ENCODE measurements around the gene NAPEPLD. TPM values are rescaled to one million over a fixed set of nuclear protein-coding genes. Genes with fewer than 3 reads are reported as not detected.

Gene NAPEPLD
- total and polyA plus RNA-seq, 2 of the 8 experiments (the other 6 are each of a cell fraction or from before 2014, with no cell fraction given), result 4.2 to 9.9 TPM

GRCh38 chr7:103074519-103075336 lies 74.2 kb downstream of the NAPEPLD start, which contains the start of the genes ARMC10 and FBXL13:
Gene ARMC10, plus strand, starts transcription at chr7:103075140. Its CDS starts 133 bp downstream, at chr7:103075273.
Gene FBXL13, minus strand, starts transcription at chr7:103074796.
- H3K4me3 ChIP-seq (ENCODE audit: extremely low read depth in 1 of 4, insufficient read depth in 2 of 4, low read depth in 3 of 4, low read length in 4 of 4), result peak within 1 kb of the TSS; percentile 62 to 98 (median 94)
- H4K91ac ChIP-seq (replicated peaks; ENCODE audit: insufficient read length, low read length), result no peak within 1 kb of the TSS
- DNase-seq (ENCODE audit: low read depth in 1 of 2, low spot score in 2 of 2), result peak; percentile 47 to 95
- no peaks in the 10 kb centered on the region; the same call in 1 of the 2 replicates for H3K79me1 ChIP-seq (ENCODE audit: low read depth, low read length)
- peak within 1 kb of the TSS; percentile 49 for H3K56ac ChIP-seq (replicated peaks; ENCODE audit: insufficient read length, low read depth, low read length)
- no peak within 1 kb of the TSS for H2BK15ac ChIP-seq (ENCODE audit: low read length)
- FAIRE-seq, result no peak
- no peak within 1 kb of the TSS for H4K5ac ChIP-seq (ENCODE audit: insufficient read length, low read depth, low read length)
- H2AK5ac ChIP-seq (ENCODE audit: low read depth, low read length), result no peak within 1 kb of the TSS
- H3K4ac ChIP-seq (replicated peaks; ENCODE audit: insufficient read length, low read depth, low read length), result no peak within 1 kb of the TSS
- peak within 1 kb of the TSS; percentile 72 for H3K27ac ChIP-seq (ENCODE audit: low read depth, low read length)
- no peak within 1 kb of the TSS for H3K23ac ChIP-seq (ENCODE audit: insufficient read length)
- H4K8ac ChIP-seq (ENCODE audit: extremely low read depth, insufficient read depth, low read length), result no peak within 1 kb of the TSS
- H2AFZ ChIP-seq (ENCODE audit: low read length), result peak within 1 kb of the TSS; percentile 99
- no peak within 1 kb of the TSS for H2BK12ac ChIP-seq (ENCODE audit: low read depth, low read length)
- H3K4me1 ChIP-seq (replicated peaks in 1 of 4; ENCODE audit: control insufficient read depth in 3 of 4, insufficient read depth in 4 of 4, low read length in 3 of 4), result peaks cover 0 to 3% (median 0%) of the 10 kb centered on the region in 4 experiments; a peak in 2 of 7 replicates
- H2BK5ac ChIP-seq (ENCODE audit: low read depth, low read length), result peak within 1 kb of the TSS; percentile 71; the same call in 1 of the 2 replicates
- peaks cover 10% of the 10 kb centered on the region for H3K23me2 ChIP-seq (ENCODE audit: low read depth, low read length)
- peaks cover 0 to 38% of the 10 kb centered on the region in 2 experiments; a peak in 2 of 4 replicates for H3K79me2 ChIP-seq (ENCODE audit: control insufficient read depth in 1 of 2, insufficient read depth in 2 of 2, low read length in 2 of 2)
- peak within 1 kb of the TSS; percentile 58 to 83 (median 67) for H3K9ac ChIP-seq (replicated peaks in 1 of 4; ENCODE audit: extremely low read depth in 1 of 4, low read depth in 3 of 4, low read length in 3 of 4)
- no peaks in the 10 kb centered on the region for H4K20me1 ChIP-seq (replicated peaks in 1 of 2; ENCODE audit: control insufficient read depth in 1 of 2, insufficient read depth in 2 of 2, low read length in 2 of 2)
- H2BK120ac ChIP-seq (replicated peaks; ENCODE audit: low read depth, low read length), result no peak within 1 kb of the TSS
- H2BK20ac ChIP-seq (ENCODE audit: low read length), result no peak within 1 kb of the TSS
- H3K4me2 ChIP-seq (ENCODE audit: insufficient read depth in 1 of 2, low read depth in 2 of 2, low read length in 2 of 2), result peak within 1 kb of the TSS; percentile 83 to 90
- H3K14ac ChIP-seq (ENCODE audit: insufficient read length), result no peak within 1 kb of the TSS
- 2% methylated on average over 45 of the region's 83 CpGs; no CpG with 5 or more reads in 1 of the 2 experiments for WGBS, 2 experiments (ENCODE audit: extremely low coverage in 1 of 2, insufficient coverage in 1 of 2, insufficient read length in 1 of 2, insufficient replicate concordance in 2 of 2, low coverage in 1 of 2, low lambda C conversion rate in 2 of 2, missing lambda C conversion rate in 1 of 2)
- no peaks in the 10 kb centered on the region for H3K27me3 ChIP-seq (replicated peaks in 1 of 4; ENCODE audit: control insufficient read depth in 3 of 4, extremely low read depth in 1 of 4, insufficient read depth in 3 of 4, low read length in 3 of 4)
- H3K9me3 ChIP-seq (ENCODE audit: insufficient read depth in 2 of 2, low read depth in 1 of 2, low read length in 1 of 2), result no peaks in the 10 kb centered on the region
- ChIA-PET POLR2A (ENCODE audit: partially characterized antibody) (interaction anchor here (0.6 to 2.6 kb wide), 18 partner anchors 9 to 326 kb away, joined by 3 to 10 read pairs (median 4); partner anchors contain the start of genes FAM185A, LRRC17, NAPEPLD and PSMC2), CTCF (ENCODE audit: partially characterized antibody) (interaction anchor here (1.0 to 1.4 kb wide), 4 partner anchors 8 to 13 kb away, joined by 4 to 5 read pairs (median 4); no protein-coding TSS in a partner anchor)
- H3K18ac ChIP-seq (ENCODE audit: extremely low read depth, low read length), result peak within 1 kb of the TSS; percentile 48
- H3K36me3 ChIP-seq (ENCODE audit: control insufficient read depth in 2 of 4, insufficient read depth in 4 of 4, low read length in 3 of 4), result no peaks in the 10 kb centered on the region; a peak in 1 of 8 replicates
- TF ChIP-seq CREB1 (IDR thresholded peaks at IDR 0.05) (0 out of 2 replicates have a peak, but pooled peaks have one; percentile 13), PHF8 (conservative IDR thresholded peaks at IDR 0.05; ENCODE audit: low read depth, low read length) (peak; percentile 66), RFX5 (IDR thresholded peaks at IDR 0.05; ENCODE audit: borderline replicate concordance, low read depth, low read length) (no peak), SUZ12 (IDR thresholded peaks at IDR 0.05; ENCODE audit: low read length) (no peak), KDM4A (IDR thresholded peaks at IDR 0.05; ENCODE audit: low read depth, low read length, severe bottlenecking) (peak; percentile 76), RXRA (IDR thresholded peaks at IDR 0.05; ENCODE audit: insufficient read depth, low read depth, low read length) (no peak), SAP30 (IDR thresholded peaks at IDR 0.05; ENCODE audit: insufficient read depth, insufficient replicate concordance, low read length) (peak; percentile 98), KDM1A (IDR thresholded peaks at IDR 0.05; ENCODE audit: borderline replicate concordance, low read length) (no peak), POLR2A (IDR thresholded peaks at IDR 0.05; ENCODE audit: control extremely low read depth in 1 of 2, low read depth in 2 of 2, low read length in 2 of 2) (peak in 1 of 2 experiments; percentile 23; a peak in 1 of 3 replicates), TCF12 (IDR thresholded peaks at IDR 0.05; ENCODE audit: low read depth, low read length) (0 out of 2 replicates have a peak, but pooled peaks have one; percentile 2), SIRT6 (IDR thresholded peaks at IDR 0.05; ENCODE audit: low read length) (no peak), CEBPB (IDR thresholded peaks at IDR 0.05; ENCODE audit: low read depth, low read length) (peak; percentile 61)

Measured in H1 (cell line).